ENCODE data around the gene MYL9. TPM values are rescaled to one million over a fixed set of nuclear protein-coding genes. Genes with fewer than 3 reads are reported as not detected.

Gene MYL9
- total RNA-seq, 1 experiment from 2014 or later: 49.3 TPM

- H3K79me2 ChIP-seq (ENCODE audit: insufficient read depth, low read length): peaks cover 7% of the 10 kb centered on the region; the same call in 1 of the 2 replicates
- no peaks in the 10 kb centered on the region for H3K9me3 ChIP-seq (ENCODE audit: control insufficient read depth in 1 of 2, insufficient read depth in 1 of 2, low read depth in 1 of 2, low read length in 2 of 2)
- no peaks in the 10 kb centered on the region for H3K9me2 ChIP-seq (ENCODE audit: insufficient read depth)
- RAD21 ChIA-PET (ENCODE audit: low non-redundant PET in 1 of 2, low total read pairs in 2 of 2, uncharacterized antibody in 2 of 2, unreplicated experiment in 2 of 2): no interaction called here
- H3K4me3 ChIP-seq (replicated peaks in 1 of 2; ENCODE audit: low read depth in 1 of 2, low read length in 2 of 2): no peak overlapping the region
- intact Hi-C loops (cut with micrococcal nuclease): no loop called here
- TF ChIP-seq EZH2phosphoT487 (IDR thresholded peaks at IDR 0.05; ENCODE audit: borderline replicate concordance) (no peak), ZBTB33 (IDR thresholded peaks at IDR 0.05; ENCODE audit: extremely low read depth, insufficient replicate concordance, low read length) (no peak), POLR2A (IDR thresholded peaks at IDR 0.05; ENCODE audit: borderline replicate concordance, extremely low read depth, insufficient read depth, insufficient read length) (no peak), ELF1 (IDR thresholded peaks at IDR 0.05; ENCODE audit: borderline replicate concordance, low read depth) (no peak), POLR2AphosphoS5 (IDR thresholded peaks at IDR 0.05; ENCODE audit: low read depth, low read length) (no peak), TCF7L2 (IDR thresholded peaks at IDR 0.05; ENCODE audit: borderline replicate concordance, extremely low read depth, insufficient read depth, insufficient read length) (no peak), SP1 (IDR thresholded peaks at IDR 0.05; ENCODE audit: low read depth) (no peak), SIN3A (IDR thresholded peaks at IDR 0.05; ENCODE audit: low read depth) (no peak), YY1 (IDR thresholded peaks at IDR 0.05; ENCODE audit: extremely low read depth, insufficient replicate concordance, low read depth, low read length) (no peak), RAD21 (IDR thresholded peaks at IDR 0.05; ENCODE audit: low read depth) (no peak)
- TF ChIP-seq, protein P1, sequence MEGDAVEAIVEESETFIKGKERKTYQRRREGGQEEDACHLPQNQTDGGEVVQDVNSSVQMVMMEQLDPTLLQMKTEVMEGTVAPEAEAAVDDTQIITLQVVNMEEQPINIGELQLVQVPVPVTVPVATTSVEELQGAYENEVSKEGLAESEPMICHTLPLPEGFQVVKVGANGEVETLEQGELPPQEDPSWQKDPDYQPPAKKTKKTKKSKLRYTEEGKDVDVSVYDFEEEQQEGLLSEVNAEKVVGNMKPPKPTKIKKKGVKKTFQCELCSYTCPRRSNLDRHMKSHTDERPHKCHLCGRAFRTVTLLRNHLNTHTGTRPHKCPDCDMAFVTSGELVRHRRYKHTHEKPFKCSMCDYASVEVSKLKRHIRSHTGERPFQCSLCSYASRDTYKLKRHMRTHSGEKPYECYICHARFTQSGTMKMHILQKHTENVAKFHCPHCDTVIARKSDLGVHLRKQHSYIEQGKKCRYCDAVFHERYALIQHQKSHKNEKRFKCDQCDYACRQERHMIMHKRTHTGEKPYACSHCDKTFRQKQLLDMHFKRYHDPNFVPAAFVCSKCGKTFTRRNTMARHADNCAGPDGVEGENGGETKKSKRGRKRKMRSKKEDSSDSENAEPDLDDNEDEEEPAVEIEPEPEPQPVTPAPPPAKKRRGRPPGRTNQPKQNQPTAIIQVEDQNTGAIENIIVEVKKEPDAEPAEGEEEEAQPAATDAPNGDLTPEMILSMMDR (IDR thresholded peaks at IDR 0.05 in 2 of 3, conservative IDR thresholded peaks at IDR 0.05 in 1 of 3; ENCODE audit: borderline replicate concordance in 1 of 3, insufficient read depth in 1 of 3, low read depth in 2 of 3, low read length in 2 of 3): no peak
- TF ChIP-seq, protein P2, sequence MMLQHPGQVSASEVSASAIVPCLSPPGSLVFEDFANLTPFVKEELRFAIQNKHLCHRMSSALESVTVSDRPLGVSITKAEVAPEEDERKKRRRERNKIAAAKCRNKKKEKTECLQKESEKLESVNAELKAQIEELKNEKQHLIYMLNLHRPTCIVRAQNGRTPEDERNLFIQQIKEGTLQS (IDR thresholded peaks at IDR 0.05): no peak
- BruUV-seq (replicated peaks): no TSS peak
- no peaks in the 10 kb centered on the region for H4K20me1 ChIP-seq (ENCODE audit: insufficient read depth)
- no peaks in the 10 kb centered on the region for H3K27me3 ChIP-seq (ENCODE audit: insufficient read depth, low read length)
- peak overlapping the region; percentile 87; the same call in 1 of the 2 replicates for H3K27ac ChIP-seq (ENCODE audit: low read depth, low read length)
- ATAC-seq: no peak
- H3K4me2 ChIP-seq (ENCODE audit: low read length): no peak overlapping the region; the same call in 1 of the 2 replicates
- H3K9ac ChIP-seq (ENCODE audit: low read length): no peak overlapping the region
- no peak overlapping the region for H2AFZ ChIP-seq (ENCODE audit: low read depth, low read length, poor library complexity, severe bottlenecking)
- no peak for DNase-seq (ENCODE audit: low read depth, low spot score)
- H3K4me1 ChIP-seq (ENCODE audit: control insufficient read depth in 1 of 2, insufficient read depth in 2 of 2, low read length in 2 of 2): peaks cover 2 to 24% of the 10 kb centered on the region in 2 experiments; a peak in 3 of 4 replicates
- POLR2A ChIA-PET: no interaction called here
- CTCF ChIA-PET: interaction anchor here (0.6 kb wide), 1 partner anchor 207 kb away, joined by 3 read pairs; no protein-coding TSS in a partner anchor
- peaks cover 0 to 5% of the 10 kb centered on the region in 2 experiments; a peak in 1 of 4 replicates for H3K36me3 ChIP-seq (ENCODE audit: control insufficient read depth in 1 of 2, insufficient read depth in 2 of 2, low read length in 2 of 2)
Observed at GRCh38 chr20:36543184-36544133, 2.1 kb downstream of the MYL9 start.

Measured in HCT116 (cell line).